Mucosa of rectum (tissue), 2 donors: Measurements from ENCODE around the gene SNX14.
"Not testable (repeated sequence)": the region's sequence is repeated elsewhere in the genome, so short reads cannot be mapped to it uniquely, and the experiment has no call there.

ENCODE experiments used
- H3K27ac ChIP-seq, 2 donors: one replicate each; pipeline ENCODE4 v1.7.0; 2013; ENCODE audit warnings: inconsistent platforms in 2 of 2, low read depth in 2 of 2, low read length in 2 of 2
- H3K27me3 ChIP-seq, 2 donors: one replicate each; pipeline ENCODE4 v1.7.0; 2013; ENCODE audit warnings: low read length in 2 of 2; ENCODE audit not compliant: control insufficient read depth in 2 of 2, insufficient read depth in 2 of 2
- H3K36me3 ChIP-seq, 2 donors: one replicate each; pipeline ENCODE4 v1.7.0; 2013; ENCODE audit warnings: low read length in 2 of 2; ENCODE audit not compliant: control insufficient read depth in 2 of 2, insufficient read depth in 2 of 2
- H3K4me1 ChIP-seq, 2 donors: one replicate each; pipeline ENCODE4 v1.7.0; 2013; ENCODE audit warnings: low read length in 2 of 2, mild to moderate bottlenecking in 1 of 2; ENCODE audit not compliant: control insufficient read depth in 2 of 2, insufficient read depth in 2 of 2
- H3K4me3 ChIP-seq, 2 donors: one replicate each; pipeline ENCODE4 v1.7.0; 2013; ENCODE audit warnings: low read length in 2 of 2
- H3K9ac ChIP-seq, 2 donors: one replicate each; pipeline ENCODE4 v1.7.0; 2013; ENCODE audit warnings: low read length in 2 of 2, low read depth in 1 of 2, mild to moderate bottlenecking in 1 of 2
- H3K9me3 ChIP-seq, 2 donors: one replicate each; pipeline ENCODE4 v1.7.0; 2013; ENCODE audit warnings: low read length in 2 of 2; ENCODE audit not compliant: control insufficient read depth in 2 of 2
- donor health status: healthy.
- donor health status: Normal muscosa, but diverticular disease.

The SNX14 gene

DNA sequence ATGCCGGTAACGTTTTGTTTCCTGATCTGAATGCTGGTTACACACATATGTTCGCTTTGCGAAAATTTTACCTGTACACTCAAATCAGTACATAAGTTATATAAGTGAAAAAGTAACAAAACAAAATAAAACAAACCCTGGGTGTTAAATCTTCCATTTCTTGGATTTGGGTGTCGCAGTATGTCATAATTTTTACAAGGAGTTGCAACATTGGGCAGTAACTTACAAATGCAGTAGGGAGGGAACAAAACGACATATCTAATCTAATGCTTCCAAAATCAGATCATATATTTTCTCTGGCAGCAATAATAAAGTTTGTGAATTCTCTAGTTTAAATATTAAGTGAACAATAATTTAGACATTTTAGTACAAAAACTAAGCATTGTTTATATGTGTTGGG is 25.2 kb downstream of the SNX14 start:
- Histone ChIP-seq H3K4me3 (no peak overlapping the region), H3K36me3 (peaks cover 2 to 8% of the 10 kb centered on the region in 2 donors), H3K9me3 (no peaks in the 10 kb centered on the region), H3K27me3 (no peaks in the 10 kb centered on the region), H3K4me1 (no peaks in the 10 kb centered on the region), H3K9ac (no peak overlapping the region), H3K27ac (no peak overlapping the region)

DNA sequence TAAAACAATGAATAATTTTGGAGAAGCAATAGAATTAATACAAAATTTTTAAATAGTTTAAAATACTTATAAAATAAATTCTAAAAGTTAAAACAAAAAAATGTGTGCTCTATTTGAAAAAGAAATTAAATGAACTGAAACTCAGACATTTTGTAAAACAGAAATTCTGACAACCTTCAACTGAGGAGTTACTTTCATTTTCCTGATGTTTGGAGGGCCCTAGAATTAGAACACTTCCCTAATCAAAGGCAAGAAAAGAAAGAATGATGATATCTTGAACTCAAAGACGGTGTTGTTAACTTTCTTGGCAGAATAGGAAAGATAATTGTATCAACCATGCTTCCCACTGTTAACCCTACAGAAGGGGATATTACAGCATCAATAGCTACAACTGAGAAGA is 27.9 kb downstream of the SNX14 start:
- H3K27me3 ChIP-seq, result no peaks in the 10 kb centered on the region
- H3K4me3 ChIP-seq, result no peak overlapping the region
- peaks cover 7 to 15% of the 10 kb centered on the region in 2 donors for H3K36me3 ChIP-seq
- H3K27ac ChIP-seq, result no peak overlapping the region
- no peaks in the 10 kb centered on the region for H3K4me1 ChIP-seq
- no peak overlapping the region for H3K9ac ChIP-seq
- no peaks in the 10 kb centered on the region for H3K9me3 ChIP-seq

DNA sequence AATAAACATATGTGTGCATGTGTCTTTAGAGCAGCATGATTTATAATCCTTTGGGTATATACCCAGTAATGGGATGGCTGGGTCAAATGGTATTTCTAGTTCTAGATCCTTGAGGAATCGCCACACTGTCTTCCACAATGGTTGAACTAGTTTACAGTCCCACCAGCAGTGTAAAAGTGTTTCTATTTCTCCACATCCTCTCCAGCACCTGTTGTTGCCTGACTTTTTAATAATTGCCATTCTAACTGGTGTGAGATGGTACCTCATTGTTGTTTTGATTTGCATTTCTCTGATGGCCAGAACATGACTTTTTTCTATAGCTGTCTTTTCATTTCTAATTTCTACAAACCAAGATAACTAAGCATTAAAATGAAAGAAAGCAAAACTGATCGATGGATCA is 29.4 kb downstream of the SNX14 start:
- not testable (repeated sequence) for H3K4me1 ChIP-seq, H3K9me3 ChIP-seq, H3K9ac ChIP-seq, H3K27me3 ChIP-seq, H3K4me3 ChIP-seq, H3K27ac ChIP-seq
- H3K36me3 ChIP-seq, result peaks cover 7 to 19% of the 10 kb centered on the region in 2 donors

- H3K4me3 ChIP-seq, result no peak overlapping the region
- H3K4me1 ChIP-seq, result no peaks in the 10 kb centered on the region
- peaks cover 7 to 15% of the 10 kb centered on the region in 2 donors for H3K36me3 ChIP-seq
- no peaks in the 10 kb centered on the region for H3K27me3 ChIP-seq
- no peaks in the 10 kb centered on the region for H3K9me3 ChIP-seq
- H3K9ac ChIP-seq, result no peak overlapping the region
- H3K27ac ChIP-seq, result no peak overlapping the region
Observed at GRCh38 chr6:85561750-85562357, 31.8 kb downstream of the SNX14 start.

DNA sequence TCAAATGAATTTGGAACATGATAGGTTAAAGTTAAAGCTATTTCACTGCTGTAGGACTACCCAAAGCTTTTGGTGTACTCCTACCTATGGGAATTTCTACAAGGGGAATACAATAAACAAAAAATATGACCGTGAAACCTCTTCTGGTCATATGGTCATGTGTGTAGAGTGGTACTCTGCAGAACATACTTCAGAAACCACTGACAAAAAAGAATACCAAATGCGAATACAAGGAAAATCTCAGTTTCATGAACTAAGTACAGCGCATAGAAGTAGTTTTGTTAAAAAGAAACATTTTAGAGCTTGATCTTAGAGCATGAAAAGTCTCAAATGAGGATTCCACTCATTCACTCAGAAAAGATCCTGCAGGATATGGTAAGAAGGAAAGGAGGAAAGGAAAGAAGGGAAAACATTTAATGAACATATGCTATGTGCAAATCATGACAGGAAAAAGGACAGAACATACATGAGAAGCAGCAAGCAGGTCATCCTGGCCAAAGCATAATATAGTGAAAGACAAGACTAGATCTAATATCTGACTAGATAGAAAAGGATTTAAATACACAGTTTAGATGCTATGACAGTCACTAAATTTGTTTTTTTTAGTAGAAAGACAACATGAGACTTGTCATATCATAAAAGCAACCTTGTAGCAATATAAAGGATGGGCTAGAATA is 36.5 kb downstream of the SNX14 start:
- H3K36me3 ChIP-seq, result peaks cover 8 to 10% of the 10 kb centered on the region in 2 donors
- no peak overlapping the region for H3K4me3 ChIP-seq
- H3K4me1 ChIP-seq, result no peaks in the 10 kb centered on the region
- H3K9ac ChIP-seq, result no peak overlapping the region
- H3K27ac ChIP-seq, result no peak overlapping the region
- H3K27me3 ChIP-seq, result no peaks in the 10 kb centered on the region
- no peaks in the 10 kb centered on the region for H3K9me3 ChIP-seq

DNA sequence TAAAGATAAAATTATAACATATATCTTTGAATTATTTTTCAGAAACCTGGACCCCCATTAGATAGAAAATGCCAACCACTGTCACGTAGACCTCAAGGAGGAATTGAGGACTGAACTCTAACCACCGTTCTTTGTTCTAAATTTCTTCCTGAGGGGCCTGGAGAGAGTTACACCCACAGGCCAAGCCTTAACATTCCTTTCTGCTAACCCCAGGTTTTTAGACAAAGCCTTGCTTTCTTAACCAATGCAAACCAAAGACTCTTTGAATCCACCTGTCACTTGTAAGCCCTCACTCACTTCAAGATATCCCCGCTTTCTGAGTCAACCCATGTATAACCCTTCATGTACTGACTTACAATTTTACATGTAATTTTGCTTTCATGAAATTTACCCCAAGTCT is 41.0 kb downstream of the SNX14 start:
- Histone ChIP-seq H3K27ac (no peak overlapping the region), H3K36me3 (peaks cover 3 to 12% of the 10 kb centered on the region in 2 donors), H3K27me3 (no peaks in the 10 kb centered on the region), H3K9ac (no peak overlapping the region), H3K4me3 (no peak overlapping the region), H3K4me1 (no peaks in the 10 kb centered on the region), H3K9me3 (no peaks in the 10 kb centered on the region)

- H3K27ac ChIP-seq, result no peak overlapping the region
- H3K36me3 ChIP-seq, result peaks cover 8 to 18% of the 10 kb centered on the region in 2 donors
- no peaks in the 10 kb centered on the region for H3K4me1 ChIP-seq
Observed at GRCh38 chr6:85551264-85551663, 42.4 kb downstream of the SNX14 start.

GRCh38 chr6:85547719-85548118 is 45.9 kb downstream of the SNX14 start:
- Histone ChIP-seq H3K36me3 (peaks cover 13 to 18% of the 10 kb centered on the region in 2 donors), H3K9me3 (no peaks in the 10 kb centered on the region), H3K4me3 (no peak overlapping the region), H3K27ac (no peak overlapping the region), H3K9ac (no peak overlapping the region), H3K27me3 (no peaks in the 10 kb centered on the region), H3K4me1 (no peaks in the 10 kb centered on the region)

More at GRCh38 chr6:85551264-85551663, 42.4 kb downstream of the SNX14 start:
- Histone ChIP-seq H3K9me3 (no peaks in the 10 kb centered on the region), H3K4me3 (no peak overlapping the region), H3K27me3 (no peaks in the 10 kb centered on the region), H3K9ac (no peak overlapping the region)

- H3K27ac ChIP-seq, result no peak overlapping the region
- H3K27me3 ChIP-seq, result no peaks in the 10 kb centered on the region
- H3K9ac ChIP-seq, result no peak overlapping the region
- no peak overlapping the region for H3K4me3 ChIP-seq
- H3K36me3 ChIP-seq, result peaks cover 12 to 15% of the 10 kb centered on the region in 2 donors
- no peaks in the 10 kb centered on the region for H3K4me1 ChIP-seq
- no peaks in the 10 kb centered on the region for H3K9me3 ChIP-seq
Observed at GRCh38 chr6:85544776-85545175, 48.9 kb downstream of the SNX14 start.

DNA sequence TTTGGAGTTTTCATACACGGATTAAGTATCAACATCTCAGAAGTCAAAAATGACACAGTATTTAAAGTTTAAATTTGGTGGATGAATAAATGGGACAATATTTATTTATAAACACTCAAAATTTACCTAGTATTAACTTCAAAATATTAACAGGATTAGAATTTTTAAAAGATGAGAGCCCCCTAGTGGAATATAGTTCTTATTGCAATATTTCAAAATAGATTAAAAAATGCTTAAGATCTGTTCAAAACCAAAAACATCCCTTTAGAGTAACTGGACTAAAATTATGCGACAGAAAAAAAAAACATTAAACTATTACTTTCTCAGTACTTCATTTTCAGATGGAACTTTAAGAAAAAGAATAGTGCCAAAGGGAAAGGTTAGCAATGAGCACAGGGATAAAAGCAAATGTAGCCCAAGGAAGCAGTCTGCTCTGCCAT is 56.6 kb downstream of the SNX14 start:
- no peaks in the 10 kb centered on the region for H3K27me3 ChIP-seq
- H3K27ac ChIP-seq, result no peak overlapping the region
- H3K4me3 ChIP-seq, result no peak overlapping the region
- no peaks in the 10 kb centered on the region for H3K4me1 ChIP-seq
- H3K9me3 ChIP-seq, result no peaks in the 10 kb centered on the region
- H3K36me3 ChIP-seq, result peaks cover 19 to 20% of the 10 kb centered on the region in 2 donors
- no peak overlapping the region for H3K9ac ChIP-seq
